HCT116 (cell line): Measurements from ENCODE around the gene RARB. TPM values are rescaled to one million over a fixed set of nuclear protein-coding genes. Genes with fewer than 3 reads are reported as not detected.

Experiments used
- ATAC-seq: fragments of 200-7000 bp; cut with Tn5 transposase; 2 replicates; pipeline ENCODE4 v1.9.1; 2020; ENCODE audit warnings: mild to moderate bottlenecking, moderate library complexity
- BruUV-seq: library from RNA; stranded (reverse); fragments of 400-500 nt; replicated peaks from 2 replicates; lab custom pipeline; 2021; lab: Mats Ljungman, UMichigan
- CTCF ChIA-PET: fragments of 300-600 bp; sonication (Branson Sonifier 250); formaldehyde crosslinking; loops from one replicate; lab custom pipeline; 2021; ENCODE audit warnings: antibody characterized with exemption; lab: Charles Lee
- POLR2A ChIA-PET: fragments of 300-600, 350-600 bp; sonication (Branson Sonifier 250); formaldehyde crosslinking; loops from one replicate; lab custom pipeline; 2021; ENCODE audit warnings: antibody characterized with exemption; lab: Charles Lee
- RAD21 ChIA-PET, 2 experiments: fragments of 300-600 bp; sonication (Branson Sonifier 250); formaldehyde crosslinking; loops; one replicate each; lab custom pipeline; 2023; ENCODE audit warnings: low total read pairs in 2 of 2; ENCODE audit not compliant: uncharacterized antibody in 2 of 2, unreplicated experiment in 2 of 2, low non-redundant PET in 1 of 2; lab: Charles Lee
- DNase-seq: peaks from one replicate; pipeline ENCODE4 v3.0.0-alpha.2; 2010; ENCODE audit warnings: low read depth, low spot score
- H2AFZ ChIP-seq: fragments of 200-600 bp; shearing (Covaris generic), sonication (generic); 2 replicates; pipeline ENCODE4 v1.6.1; 2017; ENCODE audit warnings: low read depth, mixed run types, mixed read lengths, antibody characterized with exemption, low read length; ENCODE audit not compliant: poor library complexity, severe bottlenecking
- H3K27ac ChIP-seq: 2 replicates; pipeline ENCODE4 v1.5.1; 2012; ENCODE audit warnings: low read depth, low read length
- H3K27me3 ChIP-seq: fragments of 200-600 bp; sonication (generic); 2 replicates; pipeline ENCODE4 v1.6.1; 2016; ENCODE audit warnings: mixed run types, low read length, mixed read lengths; ENCODE audit not compliant: insufficient read depth
- H3K36me3 ChIP-seq, 2 experiments: fragments of 200-500 bp in 1 of 2; fragments of 200-600 bp in 1 of 2; sonication (Bioruptor generic) in 1 of 2; sonication (generic) in 1 of 2; 2 replicates each; pipeline versions ENCODE4 v1.5.1 to v1.6.1; 2014 to 2016; ENCODE audit warnings: low read length in 2 of 2, inconsistent platforms in 1 of 2, mixed read lengths in 1 of 2, mixed run types in 1 of 2; ENCODE audit not compliant: insufficient read depth in 2 of 2, control insufficient read depth in 1 of 2
- H3K4me1 ChIP-seq, 2 experiments: fragments of 200-600 bp in 1 of 2; sonication (generic) in 1 of 2; 2 replicates each; pipeline versions ENCODE4 v1.5.1 to v1.6.1; 2012 to 2017; ENCODE audit warnings: low read length in 2 of 2, inconsistent platforms in 1 of 2, mild to moderate bottlenecking in 1 of 2, mixed read lengths in 1 of 2, mixed run types in 1 of 2, moderate library complexity in 1 of 2; ENCODE audit not compliant: insufficient read depth in 2 of 2, control insufficient read depth in 1 of 2
- H3K4me2 ChIP-seq: fragments of 200-600 bp; sonication (generic); 2 replicates; pipeline ENCODE4 v1.6.1; 2017; ENCODE audit warnings: mixed run types, low read length, mixed read lengths
- H3K4me3 ChIP-seq, 2 experiments: fragments of 200-600 bp in 1 of 2; sonication (generic) in 1 of 2; replicated peaks in 1 of 2; 2 replicates each; pipeline ENCODE4 v1.5.1; 2011 to 2016; ENCODE audit warnings: low read length in 2 of 2, control low read depth in 1 of 2, low read depth in 1 of 2, mild to moderate bottlenecking in 1 of 2, mixed read lengths in 1 of 2, mixed run types in 1 of 2
- H3K79me2 ChIP-seq: fragments of 200-600 bp; sonication (generic); 2 replicates; pipeline ENCODE4 v1.6.1; 2017; ENCODE audit warnings: mild to moderate bottlenecking, mixed run types, low read length, moderate library complexity, mixed read lengths; ENCODE audit not compliant: insufficient read depth
- H3K9ac ChIP-seq: fragments of 200-600 bp; sonication (generic); 2 replicates; pipeline ENCODE4 v1.6.1; 2016; ENCODE audit warnings: low read length, mixed read lengths
- H3K9me2 ChIP-seq: fragments of 200-600 bp; sonication (generic), shearing (Covaris generic); 2 replicates; pipeline ENCODE4 v1.6.1; 2017; ENCODE audit warnings: mixed run types, mild to moderate bottlenecking, moderate library complexity; ENCODE audit not compliant: insufficient read depth
- H3K9me3 ChIP-seq, 2 experiments: fragments of 200-500 bp in 1 of 2; fragments of 200-600 bp in 1 of 2; sonication (Bioruptor generic) in 1 of 2; sonication (generic) in 1 of 2; 2 replicates each; pipeline ENCODE4 v1.6.1; 2014 to 2017; ENCODE audit warnings: low read length in 2 of 2, mixed read lengths in 2 of 2, inconsistent platforms in 1 of 2, low read depth in 1 of 2, mild to moderate bottlenecking in 1 of 2, mixed run types in 1 of 2, moderate library complexity in 1 of 2; ENCODE audit not compliant: control insufficient read depth in 1 of 2, insufficient read depth in 1 of 2
- H4K20me1 ChIP-seq: fragments of 200-600 bp; sonication (generic), shearing (Covaris generic); 2 replicates; pipeline ENCODE4 v1.6.1; 2017; ENCODE audit warnings: mixed run types, mild to moderate bottlenecking, moderate library complexity; ENCODE audit not compliant: insufficient read depth
- CBX3 ChIP-seq: IDR thresholded peaks from 2 replicates; pipeline ENCODE4 v1.6.1; 2012; ENCODE audit warnings: low read depth
- EGR1 ChIP-seq: IDR thresholded peaks from 2 replicates; pipeline ENCODE4 v1.6.1; 2012; ENCODE audit warnings: low read depth
- ELF1 ChIP-seq: IDR thresholded peaks from 2 replicates; pipeline ENCODE4 v1.6.1; 2012; ENCODE audit warnings: low read depth, borderline replicate concordance
- EZH2 ChIP-seq: fragments of 200-600 bp; sonication (generic); IDR thresholded peaks from 2 replicates; pipeline ENCODE4 v1.6.1; 2017; ENCODE audit warnings: antibody characterized with exemption, mixed run types
- EZH2phosphoT487 ChIP-seq: fragments of 200-600 bp; IDR thresholded peaks from 2 replicates; pipeline ENCODE4 v1.6.1; 2018; ENCODE audit warnings: antibody characterized with exemption, borderline replicate concordance
- JUND ChIP-seq: IDR thresholded peaks from 2 replicates; pipeline ENCODE4 v1.6.1; 2012
- POLR2A ChIP-seq: IDR thresholded peaks from 2 replicates; pipeline ENCODE4 v1.7.0; 2011; ENCODE audit warnings: borderline replicate concordance; ENCODE audit not compliant: insufficient read depth, insufficient read length; ENCODE audit errors: extremely low read depth
- RAD21 ChIP-seq: IDR thresholded peaks from 2 replicates; pipeline ENCODE4 v1.6.1; 2012; ENCODE audit warnings: low read depth, mild to moderate bottlenecking
- SIN3A ChIP-seq: IDR thresholded peaks from 2 replicates; pipeline ENCODE4 v1.6.1; 2012; ENCODE audit warnings: low read depth
- SP1 ChIP-seq: IDR thresholded peaks from 2 replicates; pipeline ENCODE4 v1.6.1; 2012; ENCODE audit warnings: low read depth
- SRF ChIP-seq: IDR thresholded peaks from 2 replicates; pipeline ENCODE4 v1.6.1; 2012; ENCODE audit warnings: low read depth
- TCF7L2 ChIP-seq: IDR thresholded peaks from 2 replicates; pipeline ENCODE4 v1.7.0; 2011; ENCODE audit warnings: borderline replicate concordance, inconsistent platforms; ENCODE audit not compliant: insufficient read depth, insufficient read length; ENCODE audit errors: extremely low read depth
- YY1 ChIP-seq: IDR thresholded peaks from 2 replicates; pipeline ENCODE4 v1.6.1; 2011; ENCODE audit warnings: low read length, low read depth, moderate library complexity, mild to moderate bottlenecking; ENCODE audit not compliant: insufficient replicate concordance; ENCODE audit errors: extremely low read depth
- ZNF274 ChIP-seq: fragments of 200-500 bp; sonication (Bioruptor generic); IDR thresholded peaks from 2 replicates; pipeline ENCODE4 v1.6.1; 2014; ENCODE audit warnings: mild to moderate bottlenecking, low read depth, low read length, inconsistent platforms
- intact Hi-C: fragments of 100-400 bp; cut with micrococcal nuclease; formaldehyde crosslinking; loops from 2 replicates; pipeline ENCODE4 v1.10.0; 2022
- total RNA-seq: library from RNA; stranded (reverse); gene quantifications from one replicate; pipeline ENCODE4 v1.2.1, GENCODE V29; 2021; ENCODE audit not compliant: unreplicated experiment
- TF ChIP-seq, protein P1 (sequence below): IDR thresholded peaks from 2 replicates; pipeline ENCODE4 v1.6.1; 2012
- TF ChIP-seq, protein P2 (sequence below): IDR thresholded peaks from 2 replicates; pipeline ENCODE4 v1.6.1; 2011; ENCODE audit warnings: mild to moderate bottlenecking, low read length, moderate library complexity; ENCODE audit not compliant: insufficient replicate concordance; ENCODE audit errors: extremely low read depth
- TF ChIP-seq, protein P3 (sequence below): IDR thresholded peaks from 2 replicates; pipeline ENCODE4 v1.6.1; 2012

RARB gene
- total RNA-seq, 1 experiment from 2014 or later: not detected

DNA sequence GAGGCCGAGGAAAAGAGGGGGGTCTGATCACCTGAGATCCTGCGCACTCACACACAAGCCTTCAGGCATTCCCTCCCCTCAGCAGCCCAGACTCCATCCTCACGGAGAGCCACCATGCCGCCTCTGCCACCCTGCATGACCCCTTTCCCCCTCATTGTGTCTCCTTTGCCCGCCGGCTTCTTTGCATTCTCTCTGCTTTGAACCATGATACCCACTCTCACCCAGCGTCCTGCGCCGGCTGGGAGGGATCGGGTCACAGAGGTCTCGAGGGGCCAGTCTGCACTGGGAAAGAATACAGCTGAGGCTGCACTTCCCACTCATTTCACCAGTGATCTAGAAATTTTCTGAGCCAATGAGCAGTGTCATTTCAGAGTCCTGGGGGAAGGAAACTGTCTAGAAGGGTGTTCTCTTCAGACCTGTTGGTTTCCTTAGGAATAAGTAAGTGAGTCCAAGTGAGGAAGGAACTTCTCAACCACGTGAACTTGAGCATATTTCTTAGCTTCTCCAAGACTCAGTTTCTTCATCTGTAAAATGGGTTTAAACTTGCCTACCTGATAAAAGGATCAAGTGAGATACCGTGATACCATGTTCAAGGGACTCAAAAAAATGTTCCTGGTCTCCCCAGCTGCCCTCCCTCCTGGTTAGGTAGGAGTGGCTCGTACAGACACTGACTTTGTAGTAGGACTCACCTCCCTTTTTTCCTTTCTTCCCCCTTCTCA, 139.9 kb downstream of the RARB start:
- BruUV-seq: no TSS peak
- CTCF ChIA-PET: no interaction called here
- no peaks in the 10 kb centered on the region for H3K9me2 ChIP-seq
- no peaks in the 10 kb centered on the region for H3K79me2 ChIP-seq
- H3K27me3 ChIP-seq: peaks cover 13% of the 10 kb centered on the region
- H3K4me1 ChIP-seq: no peaks in the 10 kb centered on the region
- H3K4me3 ChIP-seq: no peak overlapping the region
- TF ChIP-seq SIN3A (no peak), SRF (no peak)
- TF ChIP-seq, protein P1, sequence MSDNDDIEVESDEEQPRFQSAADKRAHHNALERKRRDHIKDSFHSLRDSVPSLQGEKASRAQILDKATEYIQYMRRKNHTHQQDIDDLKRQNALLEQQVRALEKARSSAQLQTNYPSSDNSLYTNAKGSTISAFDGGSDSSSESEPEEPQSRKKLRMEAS: no peak
- TF ChIP-seq, all 23 proteins: peak for 0
- DNase-seq (no peak), ATAC-seq (no peak)
- H3K4me2 ChIP-seq: no peak overlapping the region
- H3K9me3 ChIP-seq: no peaks in the 10 kb centered on the region
- ChIA-PET POLR2A (no interaction called here), RAD21 (no interaction called here)
- no peaks in the 10 kb centered on the region for H3K36me3 ChIP-seq
- intact Hi-C loops: no loop called here
- H4K20me1 ChIP-seq: no peaks in the 10 kb centered on the region
- H3K27ac ChIP-seq: no peak overlapping the region
- no peak overlapping the region for H2AFZ ChIP-seq
- no peak overlapping the region for H3K9ac ChIP-seq

DNA sequence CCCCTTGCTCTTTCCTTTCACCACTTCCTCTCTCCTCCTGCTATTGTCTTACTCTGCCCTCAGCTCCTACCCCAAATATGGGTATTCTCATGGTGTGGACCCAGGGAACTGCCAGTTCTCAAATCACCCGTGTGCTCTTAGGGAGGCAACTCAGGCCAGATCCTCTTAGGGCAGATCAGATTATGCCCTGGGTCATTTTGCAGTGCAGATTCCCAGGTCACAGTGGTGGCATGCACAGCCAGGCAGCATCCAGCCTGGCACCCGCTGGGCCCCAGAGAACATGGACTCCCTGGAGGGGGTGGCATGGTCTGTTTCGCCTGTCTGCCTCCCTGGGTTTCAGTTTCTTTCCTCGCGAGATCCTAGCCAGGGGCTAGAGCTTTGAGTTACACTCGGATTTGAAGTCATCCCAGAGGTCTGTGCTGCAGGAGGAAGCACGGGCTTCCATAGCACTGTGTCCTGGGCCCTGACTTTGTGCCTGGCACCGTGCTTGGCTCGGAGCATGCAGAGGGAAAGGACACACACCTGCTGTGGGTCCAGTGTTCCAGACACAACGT, 140.5 kb downstream of the RARB start:
- no TSS peak for BruUV-seq
- ChIA-PET CTCF (no interaction called here), RAD21 (no interaction called here), POLR2A (no interaction called here)
- Histone ChIP-seq H3K4me1 (no peaks in the 10 kb centered on the region), H3K27ac (no peak overlapping the region), H3K9me2 (no peaks in the 10 kb centered on the region), H3K9me3 (no peaks in the 10 kb centered on the region), H3K4me2 (no peak overlapping the region), H2AFZ (no peak overlapping the region), H3K4me3 (no peak overlapping the region), H3K27me3 (peaks cover 7% of the 10 kb centered on the region; the same call in 1 of the 2 replicates), H3K36me3 (no peaks in the 10 kb centered on the region), H4K20me1 (no peaks in the 10 kb centered on the region), H3K79me2 (no peaks in the 10 kb centered on the region), H3K9ac (no peak overlapping the region)
- DNase-seq (no peak), ATAC-seq (no peak)
- TF ChIP-seq SRF: no peak
- TF ChIP-seq JUND: no peak
- no peak for TF ChIP-seq POLR2A
- TF ChIP-seq RAD21: no peak
- no peak for TF ChIP-seq ELF1
- no peak for TF ChIP-seq EZH2phosphoT487
- TF ChIP-seq EGR1: no peak
- TF ChIP-seq YY1: no peak
- TF ChIP-seq SP1: no peak
- TF ChIP-seq, protein P2, sequence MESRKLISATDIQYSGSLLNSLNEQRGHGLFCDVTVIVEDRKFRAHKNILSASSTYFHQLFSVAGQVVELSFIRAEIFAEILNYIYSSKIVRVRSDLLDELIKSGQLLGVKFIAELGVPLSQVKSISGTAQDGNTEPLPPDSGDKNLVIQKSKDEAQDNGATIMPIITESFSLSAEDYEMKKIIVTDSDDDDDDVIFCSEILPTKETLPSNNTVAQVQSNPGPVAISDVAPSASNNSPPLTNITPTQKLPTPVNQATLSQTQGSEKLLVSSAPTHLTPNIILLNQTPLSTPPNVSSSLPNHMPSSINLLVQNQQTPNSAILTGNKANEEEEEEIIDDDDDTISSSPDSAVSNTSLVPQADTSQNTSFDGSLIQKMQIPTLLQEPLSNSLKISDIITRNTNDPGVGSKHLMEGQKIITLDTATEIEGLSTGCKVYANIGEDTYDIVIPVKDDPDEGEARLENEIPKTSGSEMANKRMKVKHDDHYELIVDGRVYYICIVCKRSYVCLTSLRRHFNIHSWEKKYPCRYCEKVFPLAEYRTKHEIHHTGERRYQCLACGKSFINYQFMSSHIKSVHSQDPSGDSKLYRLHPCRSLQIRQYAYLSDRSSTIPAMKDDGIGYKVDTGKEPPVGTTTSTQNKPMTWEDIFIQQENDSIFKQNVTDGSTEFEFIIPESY: no peak
- no peak for TF ChIP-seq ZNF274
- no peak for TF ChIP-seq EZH2
- no peak for TF ChIP-seq CBX3
- TF ChIP-seq, protein P3, sequence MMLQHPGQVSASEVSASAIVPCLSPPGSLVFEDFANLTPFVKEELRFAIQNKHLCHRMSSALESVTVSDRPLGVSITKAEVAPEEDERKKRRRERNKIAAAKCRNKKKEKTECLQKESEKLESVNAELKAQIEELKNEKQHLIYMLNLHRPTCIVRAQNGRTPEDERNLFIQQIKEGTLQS: no peak
- TF ChIP-seq SIN3A: no peak
- no peak for TF ChIP-seq TCF7L2
- intact Hi-C loops: no loop called here
